ENCODE results near the gene GAB2.

The GAB2 gene

DNA sequence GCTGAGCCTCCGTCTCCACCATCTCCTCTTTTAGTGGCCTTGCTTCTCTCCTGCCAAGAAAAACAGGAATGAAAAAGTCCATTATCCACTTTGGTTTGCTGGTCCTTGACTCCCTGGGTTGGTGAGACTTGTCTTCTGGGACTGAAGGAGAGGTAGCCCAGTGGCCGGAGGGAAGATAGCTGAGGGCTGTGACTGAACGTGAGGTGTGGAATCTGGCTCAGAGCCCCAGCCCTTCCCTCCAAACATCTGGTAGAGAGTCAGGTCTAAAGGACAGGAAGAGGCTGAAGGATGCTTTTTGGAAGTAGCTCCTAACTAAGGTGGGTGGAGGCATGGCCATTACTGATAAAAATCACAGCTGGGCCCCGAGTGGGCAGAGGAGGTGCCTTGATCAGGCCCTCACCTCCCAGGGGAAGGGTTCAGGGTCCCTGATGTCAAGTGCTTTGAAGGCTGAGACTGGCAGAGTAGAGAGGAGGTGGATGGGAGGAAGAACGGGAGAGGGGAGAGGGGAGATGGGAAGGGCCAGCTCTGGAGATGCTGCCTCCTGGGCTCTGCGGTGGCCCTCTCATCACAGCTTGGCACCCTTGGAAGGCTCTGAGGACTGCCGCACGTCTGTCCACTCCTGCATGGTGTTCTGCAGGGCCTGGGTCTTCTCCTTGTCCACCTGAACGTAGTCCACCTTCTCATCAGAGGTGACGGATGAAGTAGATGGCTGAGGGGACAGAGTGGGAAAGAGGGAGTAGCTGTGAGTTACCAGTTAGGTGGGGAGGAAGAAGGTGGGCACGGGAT lies 198.7 kb downstream of the GAB2 start:
- H3K4me3 ChIP-seq (ENCODE audit: low read length) = no peak overlapping the region
- peaks cover 29% of the 10 kb centered on the region for H3K36me3 ChIP-seq (ENCODE audit: control insufficient read depth, insufficient read depth, low read length)
- H3K9ac ChIP-seq (ENCODE audit: low read length) = no peak overlapping the region
- no peaks in the 10 kb centered on the region for H3K4me1 ChIP-seq (ENCODE audit: control insufficient read depth, insufficient read depth, low read length)
- H3K27ac ChIP-seq (ENCODE audit: low read depth, low read length) = no peak overlapping the region
- H3K27me3 ChIP-seq (ENCODE audit: control insufficient read depth, insufficient read depth, low read length) = no peaks in the 10 kb centered on the region

GRCh38 chr11:78217650-78218541 lies 199.7 kb downstream of the GAB2 start:
- no peak overlapping the region for H3K4me3 ChIP-seq (ENCODE audit: low read length)
- no peaks in the 10 kb centered on the region for H3K4me1 ChIP-seq (ENCODE audit: control insufficient read depth, insufficient read depth, low read length)
- no peak overlapping the region for H3K27ac ChIP-seq (ENCODE audit: low read depth, low read length)
- peaks cover 29% of the 10 kb centered on the region for H3K36me3 ChIP-seq (ENCODE audit: control insufficient read depth, insufficient read depth, low read length)
- no peaks in the 10 kb centered on the region for H3K27me3 ChIP-seq (ENCODE audit: control insufficient read depth, insufficient read depth, low read length)
- H3K9ac ChIP-seq (ENCODE audit: low read length) = no peak overlapping the region

DNA sequence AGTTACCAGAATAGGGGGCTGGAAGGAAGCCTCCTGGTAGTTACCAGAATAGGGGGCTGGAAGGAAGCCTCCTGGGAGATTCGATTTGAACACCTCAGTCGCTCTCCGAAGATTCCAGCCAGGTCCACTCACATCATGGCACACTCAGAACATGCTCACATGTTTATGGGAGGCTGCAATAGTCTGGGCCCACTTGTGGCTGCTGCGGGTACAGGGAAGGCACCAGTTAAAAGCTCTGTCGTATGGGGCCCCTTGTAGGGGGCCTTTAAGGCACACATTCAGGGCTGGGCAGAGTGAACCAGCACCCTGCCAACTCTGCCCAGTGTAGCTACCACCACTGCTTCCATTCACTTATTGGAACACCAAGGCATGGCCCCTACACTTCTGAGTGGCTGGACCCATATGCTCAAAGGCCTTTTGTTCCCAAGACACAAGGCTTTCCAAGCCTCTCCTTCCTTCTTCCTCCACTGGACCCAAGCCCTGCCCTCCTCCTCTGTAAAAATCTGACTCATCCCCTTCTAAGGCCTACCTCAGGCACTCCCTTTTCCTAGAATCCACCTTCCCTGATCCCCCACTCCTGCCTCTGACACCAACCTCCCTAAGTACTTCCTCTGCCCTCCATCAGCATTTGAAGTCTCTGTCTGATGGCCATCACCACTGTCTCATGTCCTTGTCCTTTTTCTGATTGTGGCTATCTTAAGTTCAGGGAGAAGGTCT lies 200.9 kb downstream of the GAB2 start:
- Histone ChIP-seq H3K4me3 (ENCODE audit: low read length) (no peak overlapping the region), H3K36me3 (ENCODE audit: control insufficient read depth, insufficient read depth, low read length) (peaks cover 26% of the 10 kb centered on the region), H3K9ac (ENCODE audit: low read length) (no peak overlapping the region), H3K4me1 (ENCODE audit: control insufficient read depth, insufficient read depth, low read length) (no peaks in the 10 kb centered on the region), H3K27me3 (ENCODE audit: control insufficient read depth, insufficient read depth, low read length) (no peaks in the 10 kb centered on the region), H3K27ac (ENCODE audit: low read depth, low read length) (no peak overlapping the region)

DNA sequence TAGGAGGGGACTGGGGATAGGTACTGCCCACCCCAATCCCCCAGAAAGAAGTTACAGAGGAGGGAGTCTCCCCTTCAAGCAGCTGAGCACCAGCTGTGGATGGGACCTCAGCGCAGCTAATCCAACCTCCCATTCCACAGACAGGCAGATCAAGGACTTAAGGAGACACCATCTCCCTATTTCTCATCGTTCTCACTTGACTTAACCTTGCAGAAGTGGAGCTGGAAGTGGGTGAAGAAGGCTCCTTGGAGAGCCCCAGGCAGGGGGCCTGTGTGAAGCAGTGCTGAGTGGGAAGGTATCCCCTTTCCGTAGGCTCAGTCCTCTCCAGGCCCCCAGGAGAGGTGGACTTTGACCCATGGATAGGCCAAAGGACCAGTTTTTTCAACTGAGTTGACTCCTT lies 201.6 kb downstream of the GAB2 start:
- peaks cover 20% of the 10 kb centered on the region for H3K36me3 ChIP-seq (ENCODE audit: control insufficient read depth, insufficient read depth, low read length)

DNA sequence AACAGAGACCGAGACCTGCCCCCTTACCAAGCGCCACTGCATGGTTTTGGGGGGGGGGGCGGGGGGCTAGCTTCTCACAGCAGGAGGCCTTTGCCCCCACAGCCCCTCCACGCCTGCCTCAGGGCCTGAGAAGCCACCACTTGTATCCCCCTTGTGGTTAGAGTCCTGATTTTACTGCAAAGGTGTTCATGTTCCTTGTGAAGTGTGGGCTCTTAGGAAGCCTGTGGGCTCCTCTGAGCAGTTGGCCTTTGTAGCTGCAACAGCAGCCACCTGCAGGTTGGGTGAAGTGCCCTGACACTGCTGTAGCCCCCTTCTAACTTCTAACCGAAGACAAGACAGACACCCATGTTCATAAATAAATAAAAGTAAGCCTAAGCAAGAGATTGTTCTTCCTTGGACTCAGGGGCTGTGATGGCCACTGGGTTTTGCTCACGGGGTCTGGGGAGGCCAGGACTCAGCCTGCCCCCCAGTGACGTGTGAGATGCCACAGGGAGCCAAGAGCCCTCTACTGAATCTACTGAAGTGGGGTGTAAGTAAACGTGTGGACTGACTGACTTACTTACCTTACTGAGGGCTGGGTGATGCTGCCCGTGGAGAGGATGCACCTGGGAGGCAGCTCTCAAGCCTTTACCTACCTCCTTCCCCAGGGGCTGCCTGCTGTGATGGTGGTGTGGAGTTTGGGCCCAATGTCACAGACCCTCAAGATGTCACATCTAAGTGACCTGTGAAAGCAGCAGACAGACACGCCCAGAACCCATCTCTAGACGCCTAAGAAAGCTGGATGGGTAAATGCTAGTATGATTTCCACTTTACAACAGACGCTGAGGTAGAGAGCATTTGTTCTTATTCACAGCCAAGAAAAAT lies 203.1 kb downstream of the GAB2 start:
- H3K27ac ChIP-seq (ENCODE audit: low read depth, low read length) = no peak overlapping the region
- peaks cover 18% of the 10 kb centered on the region for H3K36me3 ChIP-seq (ENCODE audit: control insufficient read depth, insufficient read depth, low read length)
- H3K27me3 ChIP-seq (ENCODE audit: control insufficient read depth, insufficient read depth, low read length) = no peaks in the 10 kb centered on the region

More for the DNA sequence above, 201.6 kb downstream of the GAB2 start:
- no peak overlapping the region for H3K4me3 ChIP-seq (ENCODE audit: low read length)
- H3K27ac ChIP-seq (ENCODE audit: low read depth, low read length) = no peak overlapping the region
- H3K27me3 ChIP-seq (ENCODE audit: control insufficient read depth, insufficient read depth, low read length) = no peaks in the 10 kb centered on the region
- no peaks in the 10 kb centered on the region for H3K4me1 ChIP-seq (ENCODE audit: control insufficient read depth, insufficient read depth, low read length)
- H3K9ac ChIP-seq (ENCODE audit: low read length) = no peak overlapping the region

DNA sequence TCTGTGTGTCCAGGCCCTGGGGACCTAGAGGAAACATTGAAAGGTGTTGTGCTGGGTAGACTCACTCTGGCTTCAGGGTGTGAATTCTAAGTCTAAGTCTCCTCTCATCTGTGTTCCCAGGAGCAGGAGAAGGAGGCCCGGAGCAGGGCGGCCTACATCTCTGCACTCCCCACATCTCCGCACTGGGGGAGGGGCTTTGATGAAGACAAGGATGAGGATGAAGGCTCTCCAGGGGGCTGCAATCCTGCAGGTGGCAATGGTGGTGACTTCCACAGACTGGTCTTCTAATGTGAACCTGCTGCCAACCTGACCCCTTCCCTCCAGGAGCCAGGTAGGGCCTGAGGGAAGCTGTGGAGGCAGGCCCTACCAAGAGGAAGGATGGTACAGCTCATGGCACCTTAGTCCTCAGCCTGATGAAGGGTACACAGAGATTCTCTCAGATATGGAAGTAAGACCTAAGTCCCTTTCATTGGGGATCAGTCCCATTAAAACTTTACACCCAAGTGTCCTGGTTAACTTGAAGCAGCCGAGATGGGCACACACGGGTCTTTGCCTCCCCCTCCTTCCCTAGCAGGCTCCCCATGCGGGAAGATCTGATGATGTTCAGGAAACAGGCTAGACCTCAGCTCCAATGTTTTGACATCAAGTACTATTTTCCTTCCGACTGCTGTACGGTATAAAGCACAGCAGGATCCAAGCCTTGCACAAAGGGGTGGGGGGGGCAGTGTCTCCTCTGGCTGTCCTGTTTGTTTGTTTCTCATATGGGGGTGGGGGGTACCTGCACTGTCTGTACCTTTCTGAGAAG lies 203.9 kb downstream of the GAB2 start:
- Histone ChIP-seq H3K4me1 (ENCODE audit: control insufficient read depth, insufficient read depth, low read length) (no peaks in the 10 kb centered on the region), H3K36me3 (ENCODE audit: control insufficient read depth, insufficient read depth, low read length) (peaks cover 10% of the 10 kb centered on the region), H3K4me3 (ENCODE audit: low read length) (no peak overlapping the region), H3K27ac (ENCODE audit: low read depth, low read length) (no peak overlapping the region), H3K27me3 (ENCODE audit: control insufficient read depth, insufficient read depth, low read length) (no peaks in the 10 kb centered on the region), H3K9ac (ENCODE audit: low read length) (no peak overlapping the region)

More for the DNA sequence above, 203.1 kb downstream of the GAB2 start:
- Histone ChIP-seq H3K4me3 (ENCODE audit: low read length) (no peak overlapping the region), H3K4me1 (ENCODE audit: control insufficient read depth, insufficient read depth, low read length) (no peaks in the 10 kb centered on the region), H3K9ac (ENCODE audit: low read length) (no peak overlapping the region)

- Histone ChIP-seq H3K27ac (ENCODE audit: low read depth, low read length) (no peak overlapping the region), H3K4me3 (ENCODE audit: low read length) (no peak overlapping the region), H3K9ac (ENCODE audit: low read length) (no peak overlapping the region), H3K36me3 (ENCODE audit: control insufficient read depth, insufficient read depth, low read length) (peaks cover 9% of the 10 kb centered on the region), H3K27me3 (ENCODE audit: control insufficient read depth, insufficient read depth, low read length) (no peaks in the 10 kb centered on the region), H3K4me1 (ENCODE audit: control insufficient read depth, insufficient read depth, low read length) (no peaks in the 10 kb centered on the region)
Measured at GRCh38 chr11:78212586-78213371, 204.8 kb downstream of the GAB2 start.

DNA sequence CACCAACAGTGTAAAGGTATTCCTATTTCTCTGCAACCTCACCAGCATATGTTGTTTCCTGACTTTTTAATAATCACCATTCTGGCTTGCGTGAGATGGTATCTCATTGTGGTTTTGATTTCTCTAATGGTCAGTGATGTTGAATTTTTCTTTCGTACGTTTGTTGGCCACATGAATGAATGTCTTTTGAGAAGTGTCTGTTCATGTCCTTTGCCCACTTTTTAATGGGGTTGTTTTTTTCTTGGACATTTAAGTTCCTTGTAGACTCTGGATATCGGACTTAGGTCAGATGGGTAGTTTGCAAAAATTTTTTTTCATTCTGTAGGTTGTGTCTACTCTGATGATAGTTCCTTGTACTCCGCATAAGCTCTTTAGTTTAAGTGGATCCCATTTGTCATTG lies 206.1 kb downstream of the GAB2 start:
- Histone ChIP-seq H3K36me3 (ENCODE audit: control insufficient read depth, insufficient read depth, low read length) (peaks cover 7% of the 10 kb centered on the region), H3K9ac (ENCODE audit: low read length) (no peak overlapping the region), H3K27ac (ENCODE audit: low read depth, low read length) (no peak overlapping the region), H3K4me3 (ENCODE audit: low read length) (no peak overlapping the region), H3K4me1 (ENCODE audit: control insufficient read depth, insufficient read depth, low read length) (no peaks in the 10 kb centered on the region), H3K27me3 (ENCODE audit: control insufficient read depth, insufficient read depth, low read length) (no peaks in the 10 kb centered on the region)

DNA sequence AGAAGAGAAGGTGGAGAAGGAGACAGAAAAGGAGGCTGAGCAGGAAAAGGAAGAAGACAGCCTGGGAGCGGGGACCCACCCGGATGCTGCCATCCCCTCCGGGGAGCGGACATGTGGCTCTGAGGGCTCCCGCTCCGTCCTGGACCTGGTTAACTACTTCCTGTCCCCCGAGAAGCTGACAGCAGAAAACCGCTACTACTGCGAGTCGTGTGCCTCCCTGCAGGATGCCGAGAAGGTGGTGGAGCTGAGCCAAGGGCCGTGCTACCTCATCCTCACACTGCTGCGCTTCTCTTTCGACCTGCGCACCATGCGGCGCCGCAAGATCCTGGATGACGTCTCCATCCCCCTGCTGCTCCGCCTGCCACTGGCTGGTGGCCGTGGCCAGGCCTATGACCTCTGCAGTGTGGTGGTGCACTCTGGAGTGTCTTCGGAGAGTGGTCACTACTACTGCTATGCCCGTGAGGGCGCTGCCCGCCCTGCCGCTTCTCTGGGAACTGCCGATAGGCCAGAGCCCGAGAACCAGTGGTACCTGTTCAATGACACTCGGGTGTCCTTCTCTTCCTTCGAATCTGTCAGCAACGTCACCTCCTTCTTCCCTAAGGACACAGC lies 207.5 kb downstream of the GAB2 start:
- Histone ChIP-seq H3K4me3 (ENCODE audit: low read length) (no peak overlapping the region), H3K4me1 (ENCODE audit: control insufficient read depth, insufficient read depth, low read length) (no peaks in the 10 kb centered on the region), H3K27ac (ENCODE audit: low read depth, low read length) (no peak overlapping the region), H3K27me3 (ENCODE audit: control insufficient read depth, insufficient read depth, low read length) (no peaks in the 10 kb centered on the region), H3K9ac (ENCODE audit: low read length) (no peak overlapping the region), H3K36me3 (ENCODE audit: control insufficient read depth, insufficient read depth, low read length) (peaks cover 11% of the 10 kb centered on the region)

DNA sequence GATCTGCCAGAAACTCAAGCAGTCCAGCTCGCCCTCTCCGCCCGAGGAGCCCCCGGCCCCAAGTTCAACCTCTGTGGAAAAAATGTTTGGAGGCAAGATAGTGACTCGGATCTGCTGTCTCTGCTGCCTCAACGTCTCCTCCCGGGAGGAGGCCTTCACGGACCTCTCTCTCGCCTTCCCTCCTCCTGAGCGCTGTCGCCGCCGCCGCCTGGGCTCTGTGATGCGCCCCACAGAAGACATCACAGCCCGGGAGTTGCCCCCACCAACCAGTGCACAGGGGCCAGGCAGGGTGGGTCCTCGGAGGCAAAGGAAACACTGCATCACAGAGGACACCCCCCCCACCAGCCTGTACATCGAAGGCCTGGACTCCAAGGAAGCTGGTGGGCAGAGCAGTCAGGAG lies 208.1 kb downstream of the GAB2 start:
- no peak overlapping the region for H3K4me3 ChIP-seq (ENCODE audit: low read length)
- H3K27ac ChIP-seq (ENCODE audit: low read depth, low read length) = no peak overlapping the region
- peaks cover 11% of the 10 kb centered on the region for H3K36me3 ChIP-seq (ENCODE audit: control insufficient read depth, insufficient read depth, low read length)
- H3K27me3 ChIP-seq (ENCODE audit: control insufficient read depth, insufficient read depth, low read length) = no peaks in the 10 kb centered on the region
- H3K9ac ChIP-seq (ENCODE audit: low read length) = no peak overlapping the region
- no peaks in the 10 kb centered on the region for H3K4me1 ChIP-seq (ENCODE audit: control insufficient read depth, insufficient read depth, low read length)
